Mesothelial cell of epicardium (in vitro differentiated cells): Measurements from ENCODE around the gene GTF3C5. TPM values are rescaled to one million over a fixed set of nuclear protein-coding genes. Genes with fewer than 3 reads are reported as not detected.
"Not testable (repeated sequence)": the region's sequence is repeated elsewhere in the genome, so short reads cannot be mapped to it uniquely, and the experiment has no call there.

ENCODE experiments used
- DNase-seq, 2 experiments: peaks; one replicate each; pipeline ENCODE4 v3.0.0; 2021; ENCODE audit warnings: low spot score in 2 of 2; ENCODE audit not compliant: unreplicated experiment in 2 of 2
- H3K27ac Mint-ChIP-seq: 2 replicates; pipeline ENCODE4 v1.8.0; 2021; ENCODE audit warnings: mixed read lengths
- H3K27me3 Mint-ChIP-seq: 2 replicates; pipeline ENCODE4 v1.8.0; 2021; ENCODE audit warnings: low read depth, mixed read lengths
- H3K36me3 Mint-ChIP-seq: 2 replicates; pipeline ENCODE4 v1.8.0; 2021; ENCODE audit warnings: mixed read lengths
- H3K4me1 Mint-ChIP-seq: 2 replicates; pipeline ENCODE4 v1.8.0; 2021; ENCODE audit warnings: mixed read lengths
- H3K4me3 Mint-ChIP-seq: 2 replicates; pipeline ENCODE4 v1.8.0; 2021; ENCODE audit warnings: mild to moderate bottlenecking, moderate library complexity, mixed read lengths
- H3K9me3 Mint-ChIP-seq: 2 replicates; pipeline ENCODE4 v1.8.0; 2021; ENCODE audit warnings: mixed read lengths
- CTCF ChIP-seq: fragments of 200-600 bp; sonication (generic); IDR thresholded peaks from one replicate; pipeline ENCODE4 v1.5.0; 2021; ENCODE audit warnings: antibody characterized with exemption; ENCODE audit not compliant: unreplicated experiment
- total RNA-seq: library from RNA; stranded (reverse); gene quantifications from 3 replicates; pipeline ENCODE4 v1.2.1, GENCODE V29; 2021

GTF3C5 gene
- total RNA-seq, 1 donor from 2014 or later, result 80.0 TPM

- H3K9me3 Mint-ChIP-seq, result no peaks in the 10 kb centered on the region
- no peak overlapping the region for H3K4me3 Mint-ChIP-seq
- TF ChIP-seq CTCF, result no peak
- H3K27me3 Mint-ChIP-seq, result peaks cover 13% of the 10 kb centered on the region
- peak overlapping the region; percentile 59 for H3K27ac Mint-ChIP-seq
- H3K4me1 Mint-ChIP-seq, result peaks cover 13% of the 10 kb centered on the region
- H3K36me3 Mint-ChIP-seq, result no peaks in the 10 kb centered on the region
- no peak for DNase-seq
Observed at GRCh38 chr9:132994410-132995120, 36.2 kb upstream of the GTF3C5 start.

DNA sequence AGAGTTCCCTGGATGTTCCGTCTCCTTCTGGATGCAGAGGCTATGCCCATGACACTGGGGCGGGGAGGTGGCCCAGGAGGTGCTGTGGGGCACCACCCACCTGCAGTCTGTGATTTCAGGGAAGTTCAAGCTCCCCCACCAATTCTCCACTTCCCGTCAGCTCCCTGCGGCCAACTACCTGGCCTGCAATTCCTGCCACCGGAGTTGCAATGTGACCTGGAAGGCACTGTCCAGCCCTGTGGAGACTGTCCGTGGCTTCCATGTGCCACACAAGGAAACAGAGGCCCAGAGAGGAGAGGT lies 35.7 kb upstream of the GTF3C5 start:
- Mint-ChIP-seq H3K27ac (no peak overlapping the region), H3K36me3 (no peaks in the 10 kb centered on the region), H3K4me3 (no peak overlapping the region), H3K4me1 (peaks cover 13% of the 10 kb centered on the region), H3K27me3 (peaks cover 18% of the 10 kb centered on the region), H3K9me3 (no peaks in the 10 kb centered on the region)
- TF ChIP-seq CTCF, result no peak
- no peak for DNase-seq

- no peak overlapping the region for H3K4me3 Mint-ChIP-seq
- H3K4me1 Mint-ChIP-seq, result peaks cover 13% of the 10 kb centered on the region
- H3K27ac Mint-ChIP-seq, result no peak overlapping the region
- peaks cover 26% of the 10 kb centered on the region for H3K27me3 Mint-ChIP-seq
- no peak for TF ChIP-seq CTCF
- no peak for DNase-seq
- no peaks in the 10 kb centered on the region for H3K36me3 Mint-ChIP-seq
- no peaks in the 10 kb centered on the region for H3K9me3 Mint-ChIP-seq
Observed at GRCh38 chr9:132995879-132996278, 34.9 kb upstream of the GTF3C5 start.

- H3K9me3 Mint-ChIP-seq, result no peaks in the 10 kb centered on the region
- no peaks in the 10 kb centered on the region for H3K36me3 Mint-ChIP-seq
- H3K4me1 Mint-ChIP-seq, result peaks cover 13% of the 10 kb centered on the region
- H3K4me3 Mint-ChIP-seq, result no peak overlapping the region
- peaks cover 27% of the 10 kb centered on the region for H3K27me3 Mint-ChIP-seq
- TF ChIP-seq CTCF, result no peak
- H3K27ac Mint-ChIP-seq, result no peak overlapping the region
- DNase-seq, result no peak
Observed at GRCh38 chr9:132996526-132996925, 34.3 kb upstream of the GTF3C5 start.

DNA sequence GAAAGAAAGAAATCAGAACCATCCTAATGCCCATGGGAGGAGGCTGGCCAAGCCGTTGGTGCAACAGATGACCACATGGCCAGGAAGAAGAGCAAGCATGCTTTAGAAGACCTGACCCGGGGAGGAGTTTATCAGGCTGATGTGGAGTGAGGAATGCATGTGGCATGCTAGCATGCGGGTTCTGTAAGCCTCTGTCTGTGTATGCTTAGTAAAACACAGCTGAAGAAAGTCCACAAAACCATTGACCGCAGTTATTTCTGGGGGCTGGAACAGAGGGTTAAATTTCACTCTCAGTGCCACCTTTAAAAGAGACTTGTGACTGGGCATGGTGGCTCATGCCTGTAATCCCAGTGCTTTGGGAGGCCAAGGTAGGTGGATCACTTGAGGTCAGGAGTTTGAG lies 33.2 kb upstream of the GTF3C5 start:
- TF ChIP-seq CTCF, result no peak
- Mint-ChIP-seq H3K36me3 (no peaks in the 10 kb centered on the region), H3K4me1 (peaks cover 11% of the 10 kb centered on the region), H3K27me3 (peaks cover 30% of the 10 kb centered on the region), H3K27ac (no peak overlapping the region), H3K9me3 (no peaks in the 10 kb centered on the region), H3K4me3 (no peak overlapping the region)
- no peak for DNase-seq

DNA sequence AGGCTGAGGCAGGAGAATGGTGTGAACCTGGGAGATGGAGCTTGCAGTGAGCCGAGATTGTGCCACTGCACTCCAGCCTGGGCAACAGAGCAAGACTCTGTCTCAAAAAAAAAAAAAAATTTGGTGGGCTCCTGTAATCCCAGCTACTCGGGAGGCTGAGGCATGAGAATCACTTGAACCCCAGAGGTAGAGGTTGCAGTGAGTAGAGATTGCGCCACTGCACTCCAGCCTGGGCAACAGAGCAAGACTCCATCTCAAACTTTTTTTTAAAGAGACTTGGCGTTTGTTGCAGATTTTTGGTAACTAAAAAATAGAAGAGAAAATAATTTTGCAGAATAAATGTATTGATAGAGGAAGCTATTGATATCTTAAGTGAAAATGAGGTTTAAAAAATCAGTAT lies 32.6 kb upstream of the GTF3C5 start:
- H3K4me1 Mint-ChIP-seq, result peaks cover 11% of the 10 kb centered on the region
- peaks cover 33% of the 10 kb centered on the region for H3K27me3 Mint-ChIP-seq
- not testable (repeated sequence) for H3K27ac Mint-ChIP-seq, H3K9me3 Mint-ChIP-seq, DNase-seq, H3K36me3 Mint-ChIP-seq, H3K4me3 Mint-ChIP-seq
